Hepatocyte (in vitro differentiated cells): ENCODE data around the gene TRIM16.
"Not testable (repeated sequence)": the region's sequence is repeated elsewhere in the genome, so short reads cannot be mapped to it uniquely, and the experiment has no call there.

Source experiments
- EZH2 ChIP-seq: fragments of 200-600 bp; sonication (generic); IDR thresholded peaks from 2 replicates; pipeline ENCODE4 v1.6.1; 2016; ENCODE audit warnings: antibody characterized with exemption, mild to moderate bottlenecking, borderline replicate concordance
- EZH2phosphoT487 ChIP-seq: fragments of 200-600 bp; sonication (generic); IDR thresholded peaks from one replicate; pipeline ENCODE4 v1.6.1; 2018; ENCODE audit warnings: antibody characterized with exemption, mild to moderate bottlenecking, low read depth, moderate library complexity; ENCODE audit not compliant: unreplicated experiment, severe bottlenecking
- TF ChIP-seq, protein P1 (sequence below): fragments of 200-600 bp; sonication (generic); IDR thresholded peaks from 2 replicates; pipeline ENCODE4 v1.5.1; 2016; ENCODE audit warnings: antibody characterized with exemption, mild to moderate bottlenecking; ENCODE audit not compliant: poor library complexity

DNA sequence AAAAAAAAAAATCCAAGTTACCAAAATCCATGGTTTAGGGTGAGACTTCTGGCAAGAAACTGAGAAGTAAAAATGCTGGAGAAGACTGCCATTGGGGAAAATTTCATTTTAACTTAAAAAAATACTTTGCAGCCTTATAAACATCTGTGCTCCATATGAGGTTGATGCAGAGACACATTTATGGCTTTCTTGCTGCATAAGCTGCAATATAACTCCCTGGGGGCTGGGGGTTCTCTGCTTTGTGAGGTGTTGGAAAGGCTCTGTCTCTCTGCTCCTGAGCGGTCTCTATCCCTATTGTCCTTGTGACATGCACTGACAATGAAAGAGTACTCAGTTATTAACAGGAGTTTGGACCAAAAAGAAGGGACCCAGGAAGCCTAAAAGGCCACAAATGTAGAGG, 71.0 kb downstream of the TRIM16 start:
- not testable (repeated sequence) for TF ChIP-seq EZH2, EZH2phosphoT487
- TF ChIP-seq, protein P1, sequence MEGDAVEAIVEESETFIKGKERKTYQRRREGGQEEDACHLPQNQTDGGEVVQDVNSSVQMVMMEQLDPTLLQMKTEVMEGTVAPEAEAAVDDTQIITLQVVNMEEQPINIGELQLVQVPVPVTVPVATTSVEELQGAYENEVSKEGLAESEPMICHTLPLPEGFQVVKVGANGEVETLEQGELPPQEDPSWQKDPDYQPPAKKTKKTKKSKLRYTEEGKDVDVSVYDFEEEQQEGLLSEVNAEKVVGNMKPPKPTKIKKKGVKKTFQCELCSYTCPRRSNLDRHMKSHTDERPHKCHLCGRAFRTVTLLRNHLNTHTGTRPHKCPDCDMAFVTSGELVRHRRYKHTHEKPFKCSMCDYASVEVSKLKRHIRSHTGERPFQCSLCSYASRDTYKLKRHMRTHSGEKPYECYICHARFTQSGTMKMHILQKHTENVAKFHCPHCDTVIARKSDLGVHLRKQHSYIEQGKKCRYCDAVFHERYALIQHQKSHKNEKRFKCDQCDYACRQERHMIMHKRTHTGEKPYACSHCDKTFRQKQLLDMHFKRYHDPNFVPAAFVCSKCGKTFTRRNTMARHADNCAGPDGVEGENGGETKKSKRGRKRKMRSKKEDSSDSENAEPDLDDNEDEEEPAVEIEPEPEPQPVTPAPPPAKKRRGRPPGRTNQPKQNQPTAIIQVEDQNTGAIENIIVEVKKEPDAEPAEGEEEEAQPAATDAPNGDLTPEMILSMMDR, result not testable (repeated sequence)
